ENCODE results near the gene ACTN1. TPM values are rescaled to one million over a fixed set of nuclear protein-coding genes. Genes with fewer than 3 reads are reported as not detected.

Gene ACTN1
- total and polyA plus RNA-seq, 2 experiments from 2014 or later, result 88.0 to 163 TPM

DNA sequence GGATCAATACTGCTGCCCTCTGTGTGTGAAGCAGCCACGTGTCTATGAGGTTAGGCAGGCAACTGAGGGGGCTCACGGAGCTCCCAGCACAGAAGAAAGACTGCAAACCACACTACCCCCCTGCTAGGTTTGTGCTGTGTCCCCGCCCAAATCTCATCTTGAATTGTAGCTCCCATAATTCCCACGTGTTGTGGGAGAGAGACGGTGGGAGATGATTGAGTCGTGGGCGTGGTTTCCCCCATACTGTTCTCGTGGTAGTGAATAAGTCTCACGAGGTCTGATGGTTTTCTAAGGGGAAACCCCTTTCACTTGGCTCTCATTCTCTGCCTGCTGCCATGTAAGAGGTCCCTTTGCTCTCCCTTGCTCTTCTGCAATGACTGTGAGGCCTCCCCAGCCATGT lies 68.6 kb downstream of the ACTN1 start:
- no peaks in the 10 kb centered on the region for H3K9me2 ChIP-seq (replicated peaks; ENCODE audit: insufficient read depth)
- no peaks in the 10 kb centered on the region for H4K20me1 ChIP-seq (ENCODE audit: insufficient read depth, poor library complexity, severe bottlenecking)
- 87% methylated on average over 9 of the region's 9 CpGs for WGBS (ENCODE audit: low lambda C conversion rate, missing lambda C conversion rate)
- no peaks in the 10 kb centered on the region for H3K9me3 ChIP-seq (ENCODE audit: low read depth)
- no peak overlapping the region for H3K4me3 ChIP-seq
- H2AFZ ChIP-seq, result no peak overlapping the region
- no peaks in the 10 kb centered on the region for H3K27me3 ChIP-seq
- H3K4me1 ChIP-seq (ENCODE audit: insufficient read depth), result no peaks in the 10 kb centered on the region
- H3K36me3 ChIP-seq (replicated peaks; ENCODE audit: insufficient read depth, low read depth), result no peaks in the 10 kb centered on the region
- peaks cover 33% of the 10 kb centered on the region for H3K79me2 ChIP-seq
- DNase-seq (ENCODE audit: low spot score), result no peak
- H3K4me2 ChIP-seq, result no peak overlapping the region
- no peak overlapping the region for H3K27ac ChIP-seq
- TF ChIP-seq EZH2phosphoT487 (IDR thresholded peaks at IDR 0.05; ENCODE audit: low read depth, severe bottlenecking, unreplicated experiment) (no peak), EZH2 (IDR thresholded peaks at IDR 0.05; ENCODE audit: borderline replicate concordance) (no peak)
- TF ChIP-seq, protein P1, sequence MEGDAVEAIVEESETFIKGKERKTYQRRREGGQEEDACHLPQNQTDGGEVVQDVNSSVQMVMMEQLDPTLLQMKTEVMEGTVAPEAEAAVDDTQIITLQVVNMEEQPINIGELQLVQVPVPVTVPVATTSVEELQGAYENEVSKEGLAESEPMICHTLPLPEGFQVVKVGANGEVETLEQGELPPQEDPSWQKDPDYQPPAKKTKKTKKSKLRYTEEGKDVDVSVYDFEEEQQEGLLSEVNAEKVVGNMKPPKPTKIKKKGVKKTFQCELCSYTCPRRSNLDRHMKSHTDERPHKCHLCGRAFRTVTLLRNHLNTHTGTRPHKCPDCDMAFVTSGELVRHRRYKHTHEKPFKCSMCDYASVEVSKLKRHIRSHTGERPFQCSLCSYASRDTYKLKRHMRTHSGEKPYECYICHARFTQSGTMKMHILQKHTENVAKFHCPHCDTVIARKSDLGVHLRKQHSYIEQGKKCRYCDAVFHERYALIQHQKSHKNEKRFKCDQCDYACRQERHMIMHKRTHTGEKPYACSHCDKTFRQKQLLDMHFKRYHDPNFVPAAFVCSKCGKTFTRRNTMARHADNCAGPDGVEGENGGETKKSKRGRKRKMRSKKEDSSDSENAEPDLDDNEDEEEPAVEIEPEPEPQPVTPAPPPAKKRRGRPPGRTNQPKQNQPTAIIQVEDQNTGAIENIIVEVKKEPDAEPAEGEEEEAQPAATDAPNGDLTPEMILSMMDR (IDR thresholded peaks at IDR 0.05; ENCODE audit: poor library complexity), result no peak

DNA sequence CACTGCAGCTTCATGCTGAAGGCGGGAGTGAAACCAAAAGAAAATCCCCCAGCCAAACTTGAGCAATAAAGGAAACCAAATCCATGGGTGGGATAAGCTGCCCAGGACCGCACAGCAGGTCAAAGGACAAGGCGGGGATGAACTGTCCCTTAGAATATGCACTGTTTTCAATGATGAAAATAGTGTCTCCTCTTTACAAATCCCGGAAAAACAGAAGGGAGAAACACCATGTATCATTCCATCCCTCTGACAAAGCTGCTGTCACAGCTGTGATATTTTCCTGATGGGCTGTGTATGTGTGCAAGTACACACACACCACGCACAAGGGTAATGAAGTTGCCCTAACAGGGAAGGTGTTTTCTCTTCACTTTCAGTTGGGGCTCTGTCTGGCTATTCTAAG lies 70.3 kb downstream of the ACTN1 start:
- 87% methylated on average over 5 of the region's 5 CpGs for WGBS (ENCODE audit: low lambda C conversion rate, missing lambda C conversion rate)
- Histone ChIP-seq H3K79me2 (peaks cover 15% of the 10 kb centered on the region), H3K9me2 (replicated peaks; ENCODE audit: insufficient read depth) (no peaks in the 10 kb centered on the region), H3K4me1 (ENCODE audit: insufficient read depth) (no peaks in the 10 kb centered on the region), H3K9me3 (ENCODE audit: low read depth) (no peaks in the 10 kb centered on the region), H3K4me2 (no peak overlapping the region), H3K4me3 (no peak overlapping the region), H2AFZ (no peak overlapping the region), H3K36me3 (replicated peaks; ENCODE audit: insufficient read depth, low read depth) (no peaks in the 10 kb centered on the region), H4K20me1 (ENCODE audit: insufficient read depth, poor library complexity, severe bottlenecking) (no peaks in the 10 kb centered on the region), H3K27ac (no peak overlapping the region), H3K27me3 (no peaks in the 10 kb centered on the region)
- TF ChIP-seq, protein P1 (IDR thresholded peaks at IDR 0.05; ENCODE audit: poor library complexity), result no peak
- TF ChIP-seq EZH2phosphoT487 (IDR thresholded peaks at IDR 0.05; ENCODE audit: low read depth, severe bottlenecking, unreplicated experiment), result no peak
- no peak for TF ChIP-seq EZH2 (IDR thresholded peaks at IDR 0.05; ENCODE audit: borderline replicate concordance)
- DNase-seq (ENCODE audit: low spot score), result no peak

GRCh38 chr14:68908201-68908600 lies 70.9 kb downstream of the ACTN1 start:
- no peaks in the 10 kb centered on the region for H3K9me3 ChIP-seq (ENCODE audit: low read depth)
- 95% methylated on average over 8 of the region's 8 CpGs for WGBS (ENCODE audit: low lambda C conversion rate, missing lambda C conversion rate)
- H3K9me2 ChIP-seq (replicated peaks; ENCODE audit: insufficient read depth), result no peaks in the 10 kb centered on the region
- H3K27me3 ChIP-seq, result no peaks in the 10 kb centered on the region
- no peaks in the 10 kb centered on the region for H3K36me3 ChIP-seq (replicated peaks; ENCODE audit: insufficient read depth, low read depth)
- H2AFZ ChIP-seq, result no peak overlapping the region
- no peaks in the 10 kb centered on the region for H3K4me1 ChIP-seq (ENCODE audit: insufficient read depth)
- H4K20me1 ChIP-seq (ENCODE audit: insufficient read depth, poor library complexity, severe bottlenecking), result no peaks in the 10 kb centered on the region
- H3K27ac ChIP-seq, result no peak overlapping the region
- TF ChIP-seq EZH2phosphoT487 (IDR thresholded peaks at IDR 0.05; ENCODE audit: low read depth, severe bottlenecking, unreplicated experiment) (no peak), EZH2 (IDR thresholded peaks at IDR 0.05; ENCODE audit: borderline replicate concordance) (no peak)
- TF ChIP-seq, protein P1 (IDR thresholded peaks at IDR 0.05; ENCODE audit: poor library complexity), result no peak
- no peak for DNase-seq (ENCODE audit: low spot score)
- H3K4me3 ChIP-seq, result no peak overlapping the region
- no peak overlapping the region for H3K4me2 ChIP-seq
- peaks cover 11% of the 10 kb centered on the region for H3K79me2 ChIP-seq

DNA sequence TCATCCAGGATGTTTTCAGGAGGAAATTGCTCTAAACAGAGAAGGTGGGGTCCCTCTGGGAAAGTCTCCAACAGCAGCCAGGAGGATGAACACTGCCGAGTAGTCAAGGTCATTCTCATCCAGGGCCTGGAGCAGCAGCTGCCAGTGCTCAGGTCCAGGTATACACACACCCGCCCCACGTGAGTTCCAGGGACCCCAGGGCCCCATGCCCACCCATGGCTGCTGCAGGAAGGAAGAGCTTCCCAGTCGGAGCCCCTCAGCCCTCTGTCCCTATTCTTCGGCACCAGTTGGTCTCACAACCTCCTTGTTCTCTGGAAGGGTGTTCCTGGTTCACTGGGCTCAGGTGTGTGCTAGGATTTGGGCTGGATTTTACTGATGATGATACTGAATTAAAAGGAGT lies 72.7 kb downstream of the ACTN1 start:
- no peaks in the 10 kb centered on the region for H4K20me1 ChIP-seq (ENCODE audit: insufficient read depth, poor library complexity, severe bottlenecking)
- 97% methylated on average over 5 of the region's 5 CpGs for WGBS (ENCODE audit: low lambda C conversion rate, missing lambda C conversion rate)

More for the DNA sequence above, 72.7 kb downstream of the ACTN1 start:
- H3K9me2 ChIP-seq (replicated peaks; ENCODE audit: insufficient read depth), result no peaks in the 10 kb centered on the region
- TF ChIP-seq EZH2 (IDR thresholded peaks at IDR 0.05; ENCODE audit: borderline replicate concordance), result no peak
- TF ChIP-seq, protein P1 (IDR thresholded peaks at IDR 0.05; ENCODE audit: poor library complexity), result no peak
- no peak for TF ChIP-seq EZH2phosphoT487 (IDR thresholded peaks at IDR 0.05; ENCODE audit: low read depth, severe bottlenecking, unreplicated experiment)
- no peak overlapping the region for H3K4me3 ChIP-seq
- no peaks in the 10 kb centered on the region for H3K27me3 ChIP-seq
- no peak for DNase-seq (ENCODE audit: low spot score)
- H3K27ac ChIP-seq, result no peak overlapping the region
- no peak overlapping the region for H3K4me2 ChIP-seq
- H3K4me1 ChIP-seq (ENCODE audit: insufficient read depth), result no peaks in the 10 kb centered on the region
- H3K79me2 ChIP-seq, result peaks cover 5% of the 10 kb centered on the region
- no peak overlapping the region for H2AFZ ChIP-seq
- no peaks in the 10 kb centered on the region for H3K36me3 ChIP-seq (replicated peaks; ENCODE audit: insufficient read depth, low read depth)
- no peaks in the 10 kb centered on the region for H3K9me3 ChIP-seq (ENCODE audit: low read depth)

All from hepatocyte (in vitro differentiated cells).